Neuronal stem cell (in vitro differentiated cells): Measurements from ENCODE around the gene CLEC4M.

Experiments used
- DNase-seq: peaks from one replicate; pipeline ENCODE4 v3.0.0-alpha.2; 2013; ENCODE audit warnings: low spot score
- H2AFZ ChIP-seq: one replicate; pipeline ENCODE4 v1.6.1; 2013; ENCODE audit warnings: mild to moderate bottlenecking, low read length, inconsistent platforms
- H2AK5ac ChIP-seq: 2 replicates; pipeline ENCODE4 v1.6.1; 2013; ENCODE audit warnings: low read depth, mild to moderate bottlenecking, inconsistent platforms, low read length, moderate library complexity, mixed read lengths
- H2BK120ac ChIP-seq: 2 replicates; pipeline ENCODE4 v1.6.1; 2013; ENCODE audit warnings: low read depth, mild to moderate bottlenecking, inconsistent platforms, low read length, moderate library complexity, mixed read lengths
- H2BK12ac ChIP-seq: one replicate; pipeline ENCODE4 v1.6.1; 2013; ENCODE audit warnings: low read length, inconsistent platforms
- H2BK15ac ChIP-seq: 2 replicates; pipeline ENCODE4 v1.6.1; 2013; ENCODE audit warnings: mild to moderate bottlenecking, low read length, inconsistent platforms, mixed read lengths
- H2BK5ac ChIP-seq: one replicate; pipeline ENCODE4 v1.6.1; 2013; ENCODE audit warnings: inconsistent platforms, mild to moderate bottlenecking, low read length, moderate library complexity
- H3K14ac ChIP-seq: one replicate; pipeline ENCODE4 v1.6.1; 2013; ENCODE audit warnings: low read length, inconsistent platforms
- H3K18ac ChIP-seq: 2 replicates; pipeline ENCODE4 v1.6.1; 2013; ENCODE audit warnings: low read length, inconsistent platforms
- H3K23ac ChIP-seq: 2 replicates; pipeline ENCODE4 v1.6.1; 2013; ENCODE audit warnings: low read depth, mild to moderate bottlenecking, mixed read lengths, low read length, inconsistent platforms; ENCODE audit not compliant: poor library complexity
- H3K27ac ChIP-seq: replicated peaks from 3 replicates; pipeline ENCODE4 v1.5.1; 2013; ENCODE audit warnings: low read length, inconsistent platforms
- H3K27me3 ChIP-seq, 3 experiments: 2 replicates each; pipeline ENCODE4 v1.6.1; 2013; ENCODE audit warnings: low read length in 3 of 3, mild to moderate bottlenecking in 2 of 3, inconsistent platforms in 1 of 3, low read depth in 1 of 3, mixed read lengths in 1 of 3, moderate library complexity in 1 of 3; ENCODE audit not compliant: control insufficient read depth in 3 of 3, insufficient read depth in 3 of 3
- H3K36me3 ChIP-seq, 2 donors: replicated peaks in 1 of 2; 2 replicates each; pipeline ENCODE4 v1.6.1; 2013; ENCODE audit warnings: low read length in 2 of 2; ENCODE audit not compliant: control insufficient read depth in 2 of 2, insufficient read depth in 2 of 2
- H3K4ac ChIP-seq: 2 replicates; pipeline ENCODE4 v1.6.1; 2013; ENCODE audit warnings: inconsistent platforms, mild to moderate bottlenecking, low read length, moderate library complexity
- H3K4me1 ChIP-seq, 2 donors: 1 replicate in 1 of 2; 2 replicates in 1 of 2; pipeline ENCODE4 v1.6.1; 2013; ENCODE audit warnings: low read length in 2 of 2, low read depth in 1 of 2; ENCODE audit not compliant: control insufficient read depth in 2 of 2, insufficient read depth in 1 of 2
- H3K4me2 ChIP-seq: one replicate; pipeline ENCODE4 v1.6.1; 2013; ENCODE audit warnings: mild to moderate bottlenecking, low read length, inconsistent platforms; ENCODE audit not compliant: insufficient read depth, poor library complexity, severe bottlenecking
- H3K4me3 ChIP-seq, 2 donors: 2 replicates each; pipeline ENCODE4 v1.5.1; 2013; ENCODE audit warnings: low read length in 2 of 2, mild to moderate bottlenecking in 2 of 2, inconsistent platforms in 1 of 2, moderate library complexity in 1 of 2
- H3K79me1 ChIP-seq: one replicate; pipeline ENCODE4 v1.6.1; 2013; ENCODE audit warnings: low read depth, mild to moderate bottlenecking, inconsistent platforms, low read length, moderate library complexity
- H3K9ac ChIP-seq: one replicate; pipeline ENCODE4 v1.6.1; 2013; ENCODE audit warnings: mild to moderate bottlenecking, low read depth, low read length, inconsistent platforms; ENCODE audit not compliant: poor library complexity
- H3K9me3 ChIP-seq, 2 donors: replicated peaks in 1 of 2; 2 replicates each; pipeline versions ENCODE3 to v1.6.1; 2013; ENCODE audit warnings: low read length in 2 of 2, mild to moderate bottlenecking in 2 of 2, inconsistent platforms in 1 of 2, low read depth in 1 of 2, mixed read lengths in 1 of 2, moderate library complexity in 1 of 2; ENCODE audit not compliant: control insufficient read depth in 2 of 2, insufficient read depth in 1 of 2
- H4K8ac ChIP-seq: one replicate; pipeline ENCODE4 v1.6.1; 2013; ENCODE audit warnings: low read depth, mild to moderate bottlenecking, inconsistent platforms, low read length, moderate library complexity
- H4K91ac ChIP-seq: one replicate; pipeline ENCODE4 v1.6.1; 2013; ENCODE audit warnings: low read length, low read depth, mild to moderate bottlenecking, inconsistent platforms; ENCODE audit not compliant: poor library complexity
- WGBS, 2 donors: extraction: QIAGEN DNeasy Blood & Tissue Kit; methylation state at CpG; one replicate each; pipeline ENCODE4 v1.1.7; 2013; ENCODE audit warnings: missing lambda C conversion rate in 2 of 2, mixed read lengths in 1 of 2; ENCODE audit not compliant: insufficient read length in 2 of 2, insufficient replicate concordance in 1 of 2; ENCODE audit errors: extremely low coverage in 2 of 2; 5-methylcytosine and 5-hydroxymethylcytosine counted together

The CLEC4M gene

GRCh38 chr19:7737215-7737614, 25.8 kb upstream of the CLEC4M start:
- Histone ChIP-seq H3K4me2 (no peak overlapping the region), H3K79me1 (no peaks in the 10 kb centered on the region), H2BK12ac (no peak overlapping the region), H3K9me3 (no peaks in the 10 kb centered on the region), H3K27me3 (peaks cover 0 to 8% (median 5%) of the 10 kb centered on the region in 3 experiments), H3K9ac (no peak overlapping the region), H4K91ac (no peak overlapping the region), H3K23ac (no peak overlapping the region), H3K4me1 (no peaks in the 10 kb centered on the region), H3K4ac (no peak overlapping the region), H4K8ac (no peak overlapping the region), H2BK5ac (no peak overlapping the region), H3K14ac (no peak overlapping the region), H3K18ac (no peak overlapping the region), H2BK15ac (no peak overlapping the region), H3K4me3 (no peak overlapping the region), H3K27ac (no peak overlapping the region), H3K36me3 (no peaks in the 10 kb centered on the region), H2BK120ac (no peak overlapping the region), H2AK5ac (no peak overlapping the region), H2AFZ (no peak overlapping the region)
- no peak for DNase-seq
- no CpG with 5 or more reads among the region's 11 CpGs for WGBS, 2 donors

GRCh38 chr19:7738023-7738422, 25.0 kb upstream of the CLEC4M start:
- Histone ChIP-seq H3K4me3 (no peak overlapping the region), H3K4me2 (no peak overlapping the region), H4K8ac (no peak overlapping the region), H2BK120ac (no peak overlapping the region), H3K27me3 (peaks cover 0 to 4% (median 0%) of the 10 kb centered on the region in 3 experiments), H3K9ac (no peak overlapping the region), H4K91ac (no peak overlapping the region), H3K18ac (no peak overlapping the region), H2BK12ac (no peak overlapping the region), H3K36me3 (no peaks in the 10 kb centered on the region), H3K27ac (no peak overlapping the region), H3K4ac (no peak overlapping the region), H2BK15ac (no peak overlapping the region), H3K79me1 (no peaks in the 10 kb centered on the region), H2BK5ac (no peak overlapping the region), H2AFZ (no peak overlapping the region), H3K23ac (no peak overlapping the region), H3K14ac (no peak overlapping the region), H3K9me3 (no peaks in the 10 kb centered on the region), H2AK5ac (no peak overlapping the region), H3K4me1 (no peaks in the 10 kb centered on the region)
- WGBS, 2 donors: no CpG with 5 or more reads among the region's 7 CpGs
- no peak for DNase-seq

GRCh38 chr19:7739211-7739755, 23.8 kb upstream of the CLEC4M start:
- H3K9me3 ChIP-seq: no peaks in the 10 kb centered on the region
- H2BK5ac ChIP-seq: no peak overlapping the region
- no peak overlapping the region for H2AK5ac ChIP-seq
- no peak overlapping the region for H3K4me2 ChIP-seq
- peaks cover 0 to 7% (median 0%) of the 10 kb centered on the region in 3 experiments for H3K27me3 ChIP-seq
- no peak overlapping the region for H3K27ac ChIP-seq
- no peak overlapping the region for H2BK15ac ChIP-seq
- no peak for DNase-seq
- no peak overlapping the region for H2BK12ac ChIP-seq
- no CpG with 5 or more reads among the region's 2 CpGs for WGBS, 2 donors
- no peak overlapping the region for H3K23ac ChIP-seq
- no peak overlapping the region for H3K18ac ChIP-seq
- H2BK120ac ChIP-seq: no peak overlapping the region
- no peak overlapping the region for H3K14ac ChIP-seq
- no peaks in the 10 kb centered on the region for H3K79me1 ChIP-seq
- no peak overlapping the region for H3K4ac ChIP-seq
- no peak overlapping the region for H3K4me3 ChIP-seq
- no peak overlapping the region for H2AFZ ChIP-seq
- H3K36me3 ChIP-seq: no peaks in the 10 kb centered on the region
- no peaks in the 10 kb centered on the region for H3K4me1 ChIP-seq
- no peak overlapping the region for H4K8ac ChIP-seq
- H3K9ac ChIP-seq: no peak overlapping the region
- no peak overlapping the region for H4K91ac ChIP-seq

- Histone ChIP-seq H3K36me3 (no peaks in the 10 kb centered on the region), H3K79me1 (no peaks in the 10 kb centered on the region), H2AFZ (peak overlapping the region; percentile 3), H3K4me1 (no peaks in the 10 kb centered on the region), H2BK5ac (no peak overlapping the region), H3K9me3 (no peaks in the 10 kb centered on the region), H4K91ac (no peak overlapping the region), H3K4me2 (no peak overlapping the region), H2BK12ac (no peak overlapping the region), H4K8ac (no peak overlapping the region), H3K27me3 (peaks cover 0 to 7% (median 0%) of the 10 kb centered on the region in 3 experiments), H3K27ac (no peak overlapping the region), H2BK120ac (no peak overlapping the region), H3K9ac (no peak overlapping the region), H3K4me3 (no peak overlapping the region), H2BK15ac (no peak overlapping the region), H3K14ac (no peak overlapping the region), H3K4ac (no peak overlapping the region), H3K18ac (no peak overlapping the region), H3K23ac (no peak overlapping the region), H2AK5ac (no peak overlapping the region)
- DNase-seq: no peak
- WGBS, 2 donors: no CpG with 5 or more reads among the region's 19 CpGs
Observed at GRCh38 chr19:7739801-7740681, 23.0 kb upstream of the CLEC4M start.
